ENCODE measurements around the gene LRIT3.

Gene LRIT3, protein sequence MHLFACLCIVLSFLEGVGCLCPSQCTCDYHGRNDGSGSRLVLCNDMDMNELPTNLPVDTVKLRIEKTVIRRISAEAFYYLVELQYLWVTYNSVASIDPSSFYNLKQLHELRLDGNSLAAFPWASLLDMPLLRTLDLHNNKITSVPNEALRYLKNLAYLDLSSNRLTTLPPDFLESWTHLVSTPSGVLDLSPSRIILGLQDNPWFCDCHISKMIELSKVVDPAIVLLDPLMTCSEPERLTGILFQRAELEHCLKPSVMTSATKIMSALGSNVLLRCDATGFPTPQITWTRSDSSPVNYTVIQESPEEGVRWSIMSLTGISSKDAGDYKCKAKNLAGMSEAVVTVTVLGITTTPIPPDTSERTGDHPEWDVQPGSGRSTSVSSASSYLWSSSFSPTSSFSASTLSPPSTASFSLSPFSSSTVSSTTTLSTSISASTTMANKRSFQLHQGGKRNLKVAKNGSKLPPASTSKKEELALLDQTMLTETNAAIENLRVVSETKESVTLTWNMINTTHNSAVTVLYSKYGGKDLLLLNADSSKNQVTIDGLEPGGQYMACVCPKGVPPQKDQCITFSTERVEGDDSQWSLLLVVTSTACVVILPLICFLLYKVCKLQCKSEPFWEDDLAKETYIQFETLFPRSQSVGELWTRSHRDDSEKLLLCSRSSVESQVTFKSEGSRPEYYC

DNA sequence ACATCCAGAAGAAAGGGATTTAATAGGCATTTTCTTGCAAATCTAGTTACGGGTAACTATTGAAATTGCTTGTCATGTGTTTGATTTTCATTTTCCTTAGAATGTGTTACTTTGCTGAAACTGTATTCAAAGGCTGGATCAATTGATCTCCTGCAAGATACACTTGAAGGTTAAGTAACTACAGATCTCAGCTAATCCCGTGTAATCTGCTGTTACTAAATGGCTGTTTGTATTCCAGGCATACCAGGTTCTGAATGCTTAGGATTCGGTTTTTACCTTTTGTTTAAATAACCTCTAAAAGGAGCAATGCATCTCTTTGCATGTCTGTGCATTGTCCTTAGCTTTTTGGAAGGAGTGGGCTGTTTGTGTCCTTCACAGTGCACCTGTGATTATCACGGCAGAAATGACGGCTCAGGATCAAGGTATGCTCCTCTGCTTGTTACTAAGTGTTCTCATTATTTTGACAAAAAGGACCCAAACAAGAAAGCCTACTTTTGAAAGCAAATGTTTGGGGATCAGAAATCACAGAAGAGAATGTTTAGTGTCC lies at the start of gene LRIT3:
TSS of gene LRIT3 (plus strand) at position 212 of the 547 bp plus-strand sequence. CDS start at position 307, 95 bp downstream.
- no peak for DNase-seq

GRCh38 chr4:109798866-109799265 lies 49.0 kb upstream of the LRIT3 start:
- no peak for DNase-seq

DNA sequence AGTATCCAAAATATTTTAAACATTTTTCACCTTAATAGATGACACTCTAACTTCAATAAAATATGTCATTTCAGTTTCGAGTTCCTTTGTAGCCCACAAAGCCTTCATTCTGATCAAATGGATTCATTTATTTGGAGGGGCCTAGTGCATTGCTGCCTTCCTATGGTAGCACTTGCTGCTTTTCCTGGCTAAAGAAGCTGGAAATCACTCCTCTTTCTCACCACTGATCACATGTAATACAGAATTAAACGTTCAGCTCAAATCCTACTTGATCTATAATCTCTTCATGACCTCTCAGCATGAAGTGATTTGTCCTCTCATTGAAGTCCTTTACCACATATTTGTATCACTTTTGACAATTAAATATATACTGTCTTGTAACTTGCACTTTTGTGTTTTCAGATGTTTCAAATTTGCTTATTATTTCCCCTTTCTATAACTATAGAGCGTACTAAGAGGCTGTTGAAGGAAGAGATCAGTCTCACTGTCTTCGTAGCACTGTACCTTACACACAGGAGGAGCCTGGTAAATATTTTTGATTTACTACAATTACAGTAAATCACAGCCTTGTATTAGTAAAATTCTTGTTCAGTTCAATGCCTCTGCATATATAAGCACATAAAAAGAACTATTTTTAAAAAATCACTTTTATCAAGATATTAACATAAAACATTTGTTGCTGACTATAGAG lies 46.7 kb upstream of the LRIT3 start:
- no peak for DNase-seq

DNA sequence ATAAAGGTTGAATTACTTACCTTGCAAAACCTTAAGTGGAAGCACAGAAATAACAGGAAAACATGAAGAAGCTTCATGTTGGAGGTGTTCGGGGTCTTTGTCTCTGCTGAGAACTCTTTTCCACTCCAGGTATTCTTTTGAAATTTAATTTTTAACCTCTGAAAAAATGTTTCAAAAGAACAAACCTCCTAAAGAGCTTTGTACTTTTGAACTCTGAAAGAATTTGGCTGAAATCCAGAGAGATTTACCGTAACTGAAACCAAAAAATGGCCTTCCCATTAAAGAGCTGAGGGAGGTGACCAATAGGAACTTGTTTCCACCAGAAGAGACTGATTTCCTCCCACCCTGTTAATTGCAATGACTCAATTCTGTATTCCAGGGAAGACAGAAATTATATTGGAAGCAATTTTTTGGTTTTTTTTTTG lies 46.0 kb upstream of the LRIT3 start, which contains the start of gene CFI:
TSS of gene CFI (minus strand) at position 105 of the 425 bp plus-strand sequence. CDS start at position 77, 28 bp downstream.
- DNase-seq = no peak

- no peak for DNase-seq
Observed at GRCh38 chr4:109803924-109804571, 43.9 kb upstream of the LRIT3 start.

DNA sequence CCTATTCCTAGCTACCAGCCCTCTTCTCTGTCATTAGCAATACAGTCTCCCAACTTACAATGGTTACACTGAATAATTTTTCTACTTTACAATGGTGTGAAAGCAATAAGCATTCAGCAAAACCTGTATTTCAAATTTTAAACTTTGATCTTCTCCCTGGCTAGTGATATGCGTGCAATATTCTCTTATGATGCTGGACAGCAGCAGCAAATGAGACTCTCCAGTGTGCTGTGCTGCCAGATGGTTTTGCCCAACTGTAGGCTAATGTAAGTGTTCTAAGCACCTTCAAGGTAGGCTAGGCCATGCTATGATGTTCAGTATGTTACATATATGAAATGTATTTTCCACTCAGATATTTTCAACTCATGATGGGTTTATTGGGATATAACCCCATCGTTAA lies 38.3 kb upstream of the LRIT3 start:
- no peak for DNase-seq

- no peak for DNase-seq
Observed at GRCh38 chr4:109810552-109811387, 37.1 kb upstream of the LRIT3 start.

GRCh38 chr4:109811707-109812106 lies 36.2 kb upstream of the LRIT3 start:
- no peak for DNase-seq

- peak; percentile 78 for DNase-seq
Observed at GRCh38 chr4:109815151-109816081, 32.5 kb upstream of the LRIT3 start, which contains the start of gene GAR1. GAR1 (plus strand) TSS chr4:109815762; CDS start chr4:109816165, 403 bp downstream.

GRCh38 chr4:109816082-109816442 lies 31.8 kb upstream of the LRIT3 start:
- DNase-seq = peak; percentile 21

DNA sequence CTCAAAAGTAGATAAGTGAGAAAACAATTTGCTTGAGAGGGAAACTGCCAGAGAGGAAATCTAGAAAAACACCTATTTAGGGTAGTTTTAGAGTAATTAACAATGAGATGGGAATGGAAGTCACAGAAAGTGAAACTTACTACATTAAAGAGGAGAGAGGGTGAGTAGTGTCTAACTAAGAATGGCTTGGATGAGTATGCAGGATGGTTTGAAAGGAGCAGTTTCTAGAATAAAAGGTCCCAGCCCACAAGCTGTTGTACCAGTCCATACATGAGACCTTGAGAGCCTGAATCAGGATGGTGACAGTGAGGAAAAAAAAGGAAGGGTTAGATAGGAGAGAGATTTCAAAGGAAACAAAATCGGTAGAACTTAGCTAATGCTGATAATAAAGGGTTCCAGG lies 31.0 kb upstream of the LRIT3 start:
- DNase-seq = no peak

- DNase-seq = no peak
Observed at GRCh38 chr4:109818268-109818667, 29.6 kb upstream of the LRIT3 start.

DNA sequence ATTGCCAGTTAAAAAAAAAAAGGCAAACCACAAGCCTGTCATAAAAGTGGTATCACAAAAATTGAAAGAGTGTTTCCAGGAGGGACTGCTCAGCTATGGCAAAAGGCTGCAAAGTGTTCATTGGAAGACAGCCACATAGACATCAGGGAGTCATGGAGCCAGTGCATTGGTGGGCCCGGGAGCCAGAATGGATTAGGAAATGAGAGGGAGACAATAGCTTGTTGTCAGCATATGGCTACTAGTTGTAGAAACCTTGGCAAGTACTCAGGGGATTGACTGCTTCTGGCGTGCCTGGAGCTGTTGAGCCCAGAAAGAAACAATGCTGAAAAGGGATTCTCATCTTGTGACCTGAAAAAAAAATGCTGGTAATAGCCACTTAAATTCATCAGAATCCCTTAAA lies 27.3 kb upstream of the LRIT3 start:
- no peak for DNase-seq

DNA sequence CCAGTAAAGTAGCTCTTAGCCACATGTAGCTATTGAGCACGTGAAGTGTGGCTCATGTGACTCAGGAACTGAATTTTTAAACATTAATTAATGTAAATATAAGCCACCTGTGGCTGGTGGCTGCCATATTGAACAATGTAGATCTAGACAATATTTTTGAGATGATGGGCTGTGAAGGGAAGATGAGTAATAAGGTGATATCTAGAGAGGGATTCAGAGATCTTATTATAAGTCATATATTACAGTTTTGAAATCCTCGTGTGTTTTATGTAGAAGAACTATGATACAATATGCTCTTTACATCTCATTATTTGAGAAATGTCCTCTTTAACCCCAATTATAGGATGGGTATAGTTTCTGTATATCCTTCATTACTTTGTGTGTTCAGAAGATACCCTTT lies 26.7 kb upstream of the LRIT3 start:
- no peak for DNase-seq

DNA sequence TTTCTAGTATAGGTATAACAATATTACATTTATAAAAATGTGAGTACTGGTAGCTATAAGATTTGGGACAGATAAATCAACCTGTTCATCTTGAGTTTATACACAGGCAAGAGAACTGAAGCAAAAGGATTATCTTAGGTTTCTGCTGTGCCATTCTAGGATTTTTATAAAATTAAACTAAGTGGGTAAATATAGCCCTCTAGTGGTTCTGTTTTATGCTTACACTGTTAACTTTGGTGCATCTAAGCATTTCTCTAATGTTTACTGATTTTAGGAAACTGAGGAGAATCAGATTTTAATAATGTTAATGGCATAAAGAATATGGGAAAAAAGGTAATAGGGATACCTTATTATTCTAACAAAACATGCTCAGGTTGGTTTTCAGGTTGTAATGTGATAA lies 21.2 kb upstream of the LRIT3 start:
- no peak for DNase-seq

- DNase-seq = no peak
Observed at GRCh38 chr4:109827672-109828071, 20.2 kb upstream of the LRIT3 start, which contains the start of gene RRH. RRH (plus strand) TSS chr4:109827972; CDS start chr4:109828028, 56 bp downstream.

DNA sequence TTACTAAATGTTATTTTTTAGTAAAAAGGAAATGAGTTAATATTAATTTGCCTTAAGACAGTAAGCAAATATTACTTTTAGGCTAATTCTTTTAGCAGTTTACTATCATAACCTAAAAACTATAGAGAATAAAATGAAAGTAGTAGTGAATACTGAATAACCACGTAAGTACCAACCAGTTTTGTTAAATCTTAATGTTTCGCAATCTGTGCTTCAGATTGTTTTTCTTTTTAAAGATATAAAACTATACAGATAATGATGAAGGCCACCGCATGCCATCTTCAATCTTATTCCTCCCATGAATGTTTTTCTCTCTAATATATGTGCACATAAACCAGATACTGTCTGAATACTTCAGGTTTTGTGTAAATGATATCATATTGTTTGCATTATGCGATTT lies 14.2 kb upstream of the LRIT3 start:
- no peak for DNase-seq

GRCh38 chr4:109836985-109837384 lies 10.9 kb upstream of the LRIT3 start:
- no peak for DNase-seq

- no peak for DNase-seq
Observed at GRCh38 chr4:109846395-109847098, 1.4 kb upstream of the LRIT3 start.

GRCh38 chr4:109848501-109848900 lies 594 bp downstream of the LRIT3 start:
- no peak for DNase-seq
